Omental fat pad (tissue), 4 donors: ENCODE measurements around the gene NTM. TPM values are rescaled to one million over a fixed set of nuclear protein-coding genes. Genes with fewer than 3 reads are reported as not detected.

Experiments
- ATAC-seq: fragments of 150-250 bp; one replicate; pipeline ENCODE4 v1.9.1; 2016; ENCODE audit warnings: mild to moderate bottlenecking, moderate library complexity; ENCODE audit not compliant: low FRiP score
- DNase-seq: peaks from one replicate; pipeline ENCODE4 v3.0.0-alpha.2; 2019; ENCODE audit warnings: low spot score
- CTCF ChIP-seq, 3 donors: fragments of 450-650 bp; IDR thresholded peaks; one replicate each; pipeline ENCODE4 v1.5.1; 2016 to 2017; ENCODE audit warnings: antibody characterized with exemption in 3 of 3, mild to moderate bottlenecking in 3 of 3, moderate library complexity in 2 of 3
- total RNA-seq, 4 donors: library from RNA; depleted of rRNA; stranded (reverse); fragments of >200 nt; gene quantifications; one replicate each; pipeline ENCODE4 v1.1.0, GENCODE V29; 2016

NTM gene
- total RNA-seq, 4 donors from 2014 or later = 0.56 to 5.5 (median 2.4) TPM

GRCh38 chr11:131609337-131609736 lies 238.9 kb downstream of the NTM start:
- no peak for TF ChIP-seq CTCF (IDR thresholded peaks at IDR 0.05)
- no peak for DNase-seq
- no peak for ATAC-seq

DNA sequence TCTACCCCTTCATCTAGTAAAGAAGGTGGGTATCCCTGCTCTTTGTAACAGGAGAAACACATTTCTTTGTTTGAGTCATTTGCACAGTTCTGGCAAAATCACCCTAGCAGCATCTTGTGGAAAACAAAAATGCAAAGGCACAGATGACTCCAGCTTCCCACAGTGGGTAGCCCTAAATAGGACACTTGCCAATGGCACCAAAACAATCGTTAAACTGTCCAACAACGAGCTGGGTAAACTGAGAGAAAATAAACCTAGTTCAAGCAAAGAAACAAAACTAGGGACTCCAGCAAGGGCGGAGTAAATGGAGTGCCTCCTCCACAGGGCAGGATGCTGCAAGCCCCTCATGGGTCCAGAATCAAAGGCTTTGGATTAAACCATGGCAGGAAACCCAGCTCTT lies 239.5 kb downstream of the NTM start:
- ATAC-seq = no peak
- DNase-seq = no peak
- TF ChIP-seq CTCF (IDR thresholded peaks at IDR 0.05) = no peak

- DNase-seq = no peak
- no peak for TF ChIP-seq CTCF (IDR thresholded peaks at IDR 0.05)
- ATAC-seq = no peak
These were observed 240.9 kb downstream of the NTM start for GRCh38 chr11:131611322-131611721.

DNA sequence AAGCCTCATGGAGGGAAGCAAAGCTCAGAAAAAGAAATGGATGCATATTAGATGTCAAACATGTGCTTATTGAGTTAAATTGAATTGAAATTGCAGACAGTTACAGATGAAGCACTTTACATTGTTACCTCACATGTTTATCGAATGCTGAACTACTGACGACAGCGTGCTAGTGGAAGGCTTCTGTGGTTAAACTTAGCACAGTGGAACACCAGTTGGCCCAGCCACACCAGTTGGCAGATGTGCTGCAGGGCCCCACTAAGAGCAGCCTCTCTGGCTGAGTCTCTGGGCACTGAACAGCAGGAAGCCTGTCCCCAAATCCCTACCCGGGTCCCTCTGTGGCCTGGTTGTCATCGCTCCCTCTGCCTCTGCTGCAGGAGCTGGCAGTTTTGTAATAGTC lies 242.1 kb downstream of the NTM start:
- DNase-seq (no peak), ATAC-seq (no peak)

GRCh38 chr11:131614631-131615030 lies 244.2 kb downstream of the NTM start:
- TF ChIP-seq CTCF (IDR thresholded peaks at IDR 0.05) = no peak
- ATAC-seq (no peak), DNase-seq (no peak)

More for the DNA sequence above, 242.1 kb downstream of the NTM start:
- TF ChIP-seq CTCF (IDR thresholded peaks at IDR 0.05) = no peak

DNA sequence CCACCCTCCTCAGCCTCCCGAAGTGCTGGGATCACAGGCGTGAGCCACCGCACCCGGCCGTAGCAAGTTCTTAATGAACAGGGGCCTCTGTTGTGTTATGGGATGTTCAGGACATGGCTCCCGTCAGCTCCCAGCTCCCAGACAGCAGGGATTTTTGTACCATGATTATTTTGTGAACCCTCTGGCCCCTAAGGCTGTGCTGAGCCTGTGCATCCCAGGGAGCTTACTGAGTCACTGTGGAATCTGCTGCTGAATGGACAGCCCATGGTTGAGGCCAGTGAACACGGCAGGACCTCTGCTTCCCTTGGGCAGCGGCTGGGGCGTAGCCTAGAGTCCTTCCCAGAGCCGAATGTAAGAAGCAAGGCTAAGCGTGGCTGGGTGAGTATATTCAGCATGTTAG lies 245.2 kb downstream of the NTM start:
- TF ChIP-seq CTCF (IDR thresholded peaks at IDR 0.05) = no peak
- no peak for DNase-seq
- no peak for ATAC-seq

GRCh38 chr11:131616481-131617140 lies 246.2 kb downstream of the NTM start:
- no peak for ATAC-seq
- TF ChIP-seq CTCF (IDR thresholded peaks at IDR 0.05) = no peak

More at GRCh38 chr11:131616481-131617140, 246.2 kb downstream of the NTM start:
- no peak for DNase-seq
